ENCODE measurements around the gene USP24.

GRCh38 chr1:55234016-55234415 is 18.9 kb upstream of the USP24 start:
- TF ChIP-seq, protein P1, sequence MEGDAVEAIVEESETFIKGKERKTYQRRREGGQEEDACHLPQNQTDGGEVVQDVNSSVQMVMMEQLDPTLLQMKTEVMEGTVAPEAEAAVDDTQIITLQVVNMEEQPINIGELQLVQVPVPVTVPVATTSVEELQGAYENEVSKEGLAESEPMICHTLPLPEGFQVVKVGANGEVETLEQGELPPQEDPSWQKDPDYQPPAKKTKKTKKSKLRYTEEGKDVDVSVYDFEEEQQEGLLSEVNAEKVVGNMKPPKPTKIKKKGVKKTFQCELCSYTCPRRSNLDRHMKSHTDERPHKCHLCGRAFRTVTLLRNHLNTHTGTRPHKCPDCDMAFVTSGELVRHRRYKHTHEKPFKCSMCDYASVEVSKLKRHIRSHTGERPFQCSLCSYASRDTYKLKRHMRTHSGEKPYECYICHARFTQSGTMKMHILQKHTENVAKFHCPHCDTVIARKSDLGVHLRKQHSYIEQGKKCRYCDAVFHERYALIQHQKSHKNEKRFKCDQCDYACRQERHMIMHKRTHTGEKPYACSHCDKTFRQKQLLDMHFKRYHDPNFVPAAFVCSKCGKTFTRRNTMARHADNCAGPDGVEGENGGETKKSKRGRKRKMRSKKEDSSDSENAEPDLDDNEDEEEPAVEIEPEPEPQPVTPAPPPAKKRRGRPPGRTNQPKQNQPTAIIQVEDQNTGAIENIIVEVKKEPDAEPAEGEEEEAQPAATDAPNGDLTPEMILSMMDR (IDR thresholded peaks at IDR 0.05; ENCODE audit: poor library complexity, severe bottlenecking): no peak
- TF ChIP-seq REST (IDR thresholded peaks at IDR 0.05; ENCODE audit: borderline replicate concordance): no peak
- no peak for TF ChIP-seq EZH2 (IDR thresholded peaks at IDR 0.05; ENCODE audit: borderline replicate concordance, insufficient read depth, low read length, poor library complexity, severe bottlenecking)
- no peak for TF ChIP-seq TAF1 (IDR thresholded peaks at IDR 0.05; ENCODE audit: low read depth)
- TF ChIP-seq POLR2AphosphoS5 (IDR thresholded peaks at IDR 0.05): no peak
- no peak for TF ChIP-seq SMC3 (conservative IDR thresholded peaks at IDR 0.05; ENCODE audit: poor library complexity)
- no peak for TF ChIP-seq EP300 (conservative IDR thresholded peaks at IDR 0.05; ENCODE audit: poor library complexity, severe bottlenecking)

All from neural cell (in vitro differentiated cells).